GM23338 (cell line): ENCODE data around the gene HIGD1B. TPM values are rescaled to one million over a fixed set of nuclear protein-coding genes. Genes with fewer than 3 reads are reported as not detected.

Source experiments
- ATAC-seq: fragments of 200-7000 bp; cut with Tn5 transposase; 3 replicates; pipeline ENCODE4 v1.9.1; 2020
- DNase-seq: peaks from one replicate; pipeline ENCODE4 v3.0.0-alpha.2; 2015; ENCODE audit warnings: low spot score
- H2AFZ ChIP-seq: fragments of 200-600 bp; sonication (generic); 2 replicates; pipeline ENCODE4 v1.8.0; 2016; ENCODE audit warnings: antibody characterized with exemption, mild to moderate bottlenecking, moderate library complexity
- H3F3A ChIP-seq: fragments of 200-600 bp; sonication (generic); replicated peaks from 2 replicates; pipeline ENCODE4 v1.8.0; 2017; ENCODE audit warnings: antibody characterized with exemption, mixed run types, low read depth
- H3K27ac ChIP-seq: fragments of 200-600 bp; sonication (generic); 2 replicates; pipeline ENCODE4 v1.6.1; 2016; ENCODE audit warnings: low read depth
- H3K27me3 ChIP-seq: fragments of 200-600 bp; sonication (generic); 2 replicates; pipeline ENCODE4 v1.8.0; 2016; ENCODE audit warnings: mild to moderate bottlenecking, mixed run types, moderate library complexity; ENCODE audit not compliant: insufficient read depth
- H3K36me3 ChIP-seq: fragments of 200-600 bp; sonication (generic); 2 replicates; pipeline ENCODE4 v1.8.0; 2016; ENCODE audit warnings: mild to moderate bottlenecking; ENCODE audit not compliant: insufficient read depth
- H3K4me1 ChIP-seq: fragments of 200-600 bp; sonication (generic); 2 replicates; pipeline ENCODE4 v1.8.0; 2016; ENCODE audit warnings: mild to moderate bottlenecking, moderate library complexity; ENCODE audit not compliant: insufficient read depth
- H3K4me2 ChIP-seq: fragments of 200-600 bp; sonication (generic); 2 replicates; pipeline ENCODE4 v1.7.1; 2017; ENCODE audit warnings: mixed run types
- H3K4me3 ChIP-seq: fragments of 200-600 bp; sonication (generic); 2 replicates; pipeline ENCODE4 v1.6.1; 2016; ENCODE audit warnings: mixed run types
- H3K79me2 ChIP-seq: fragments of 200-600 bp; sonication (generic); replicated peaks from 2 replicates; pipeline ENCODE4 v1.8.0; 2017; ENCODE audit warnings: mild to moderate bottlenecking; ENCODE audit not compliant: insufficient read depth
- H3K9me2 ChIP-seq: fragments of 200-600 bp; sonication (generic); 2 replicates; pipeline ENCODE4 v1.8.0; 2017; ENCODE audit not compliant: insufficient read depth
- H4K20me1 ChIP-seq: fragments of 200-600 bp; sonication (generic); replicated peaks from 2 replicates; pipeline ENCODE4 v1.8.0; 2017; ENCODE audit warnings: mild to moderate bottlenecking; ENCODE audit not compliant: insufficient read depth
- H3K27ac Mint-ChIP-seq: 2 replicates; pipeline ENCODE4 v1.8.0; 2020; ENCODE audit warnings: inconsistent platforms, mild to moderate bottlenecking, moderate library complexity, mixed read lengths
- H3K27me3 Mint-ChIP-seq: 3 replicates; pipeline ENCODE4 v1.8.0; 2022; ENCODE audit warnings: low read depth, mild to moderate bottlenecking, moderate library complexity, mixed read lengths, inconsistent platforms; ENCODE audit not compliant: insufficient read depth, poor library complexity
- H3K36me3 Mint-ChIP-seq: 3 replicates; pipeline ENCODE4 v1.8.0; 2021; ENCODE audit warnings: low read depth, mild to moderate bottlenecking, inconsistent platforms, moderate library complexity, mixed read lengths
- H3K4me1 Mint-ChIP-seq: 3 replicates; pipeline ENCODE4 v1.8.0; 2020; ENCODE audit warnings: mild to moderate bottlenecking, inconsistent platforms, mixed read lengths
- H3K4me3 Mint-ChIP-seq: 3 replicates; pipeline ENCODE4 v1.8.0; 2021; ENCODE audit warnings: moderate library complexity, mild to moderate bottlenecking, inconsistent platforms, mixed read lengths
- H3K9me3 Mint-ChIP-seq: 3 replicates; pipeline ENCODE4 v1.8.0; 2020; ENCODE audit warnings: moderate library complexity, mild to moderate bottlenecking, inconsistent platforms, mixed read lengths
- EZH2 ChIP-seq: fragments of 200-600 bp; sonication (generic); IDR thresholded peaks from one replicate; pipeline ENCODE4 v1.8.0; 2017; ENCODE audit warnings: antibody characterized with exemption, mild to moderate bottlenecking, low read depth; ENCODE audit not compliant: unreplicated experiment
- EZH2phosphoT487 ChIP-seq: fragments of 200-600 bp; sonication (generic); IDR thresholded peaks from one replicate; pipeline ENCODE4 v1.8.1; 2018; ENCODE audit warnings: antibody characterized with exemption; ENCODE audit not compliant: unreplicated experiment
- NANOG ChIP-seq: IDR thresholded peaks from 2 replicates; pipeline ENCODE4 v1.6.1; 2016; ENCODE audit warnings: antibody characterized with exemption, borderline replicate concordance
- POLR2AphosphoS5 ChIP-seq: IDR thresholded peaks from 2 replicates; pipeline ENCODE4 v1.6.1; 2016; ENCODE audit warnings: antibody characterized with exemption, low read depth
- STAT1 ChIP-seq: IDR thresholded peaks from one replicate; pipeline ENCODE4 v1.6.1; 2016; ENCODE audit warnings: antibody characterized with exemption; ENCODE audit not compliant: unreplicated experiment
- ZNF114 ChIP-seq: fragments of 250-450 bp; sonication (Bioruptor Pico); IDR thresholded peaks from 2 replicates; pipeline ENCODE4 v1.5.0; 2020; ENCODE audit warnings: mild to moderate bottlenecking, moderate library complexity
- ZNF331 ChIP-seq: fragments of 250-450 bp; sonication (Bioruptor Pico); IDR thresholded peaks from 2 replicates; pipeline ENCODE4 v1.5.0; 2020; ENCODE audit warnings: low read depth, mild to moderate bottlenecking, moderate library complexity
- polyA plus RNA-seq: library from polyadenylated mRNA; unstranded; fragments of >200 nt; fragmentation: Nextera tagmentation; extraction: Ambion mirVana; gene quantifications from 2 replicates; pipeline ENCODE4 v1.2.1, GENCODE V29; 2016
- total RNA-seq: library from RNA; depleted of rRNA; stranded (reverse); fragments of >200 nt; shearing (Covaris generic); gene quantifications from 2 replicates; pipeline ENCODE4 v1.2.3, GENCODE V29; 2014
- TF ChIP-seq, protein P1 (sequence below): IDR thresholded peaks from 2 replicates; pipeline ENCODE4 v1.6.1; 2016; ENCODE audit warnings: antibody characterized with exemption
- TF ChIP-seq, protein P2 (sequence below): fragments of 250-450 bp; sonication (Bioruptor Pico); IDR thresholded peaks from 2 replicates; pipeline ENCODE4 v1.5.0; 2020; ENCODE audit warnings: mild to moderate bottlenecking, moderate library complexity
- TF ChIP-seq, protein P3 (sequence below), 2 experiments: fragments of 200-600 bp in 1 of 2; sonication (generic) in 1 of 2; conservative IDR thresholded peaks; 2 replicates each; pipeline versions ENCODE4 v1.5.1 to v1.6.1; 2016 to 2017; ENCODE audit warnings: antibody characterized with exemption in 2 of 2, low read depth in 2 of 2, mild to moderate bottlenecking in 2 of 2, moderate library complexity in 1 of 2
- TF ChIP-seq, protein P4 (sequence below): IDR thresholded peaks from one replicate; pipeline ENCODE4 v1.6.1; 2018; ENCODE audit warnings: antibody characterized with exemption; ENCODE audit not compliant: unreplicated experiment

HIGD1B gene
- total and polyA plus RNA-seq, 2 experiments from 2014 or later = not detected

DNA sequence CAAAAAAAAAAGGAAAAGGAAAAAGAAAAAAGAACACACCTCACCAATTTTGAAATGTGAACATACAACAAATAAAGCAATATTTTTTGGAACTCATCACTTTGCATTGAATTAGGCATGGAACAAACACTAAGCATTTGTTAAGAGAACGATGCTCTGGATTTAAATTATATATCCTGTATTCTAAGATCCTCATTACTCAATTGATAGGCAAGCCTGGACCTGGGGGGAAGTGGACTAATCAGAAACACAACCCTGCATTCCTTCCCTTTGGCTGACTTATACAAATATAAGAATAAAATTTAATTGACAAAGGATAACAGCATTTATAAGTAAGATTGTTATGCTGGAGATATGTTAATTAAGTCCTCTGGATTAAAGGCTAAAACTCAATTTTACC is 19.8 kb upstream of the HIGD1B start:
- no peak overlapping the region for H3K27ac Mint-ChIP-seq
- H3K4me2 ChIP-seq = peak overlapping the region; percentile 80

More for the DNA sequence above, 19.8 kb upstream of the HIGD1B start:
- Histone ChIP-seq H3F3A (no peaks in the 10 kb centered on the region; the same call in 1 of the 2 replicates), H3K9me2 (no peaks in the 10 kb centered on the region), H3K79me2 (peaks cover 66% of the 10 kb centered on the region), H3K27me3 (no peaks in the 10 kb centered on the region), H3K4me1 (peaks cover 36% of the 10 kb centered on the region), H2AFZ (no peak overlapping the region), H3K36me3 (no peaks in the 10 kb centered on the region), H4K20me1 (peaks cover 52% of the 10 kb centered on the region), H3K4me3 (peak overlapping the region; percentile 75), H3K27ac (no peak overlapping the region)
- Mint-ChIP-seq H3K36me3 (peaks cover 19% of the 10 kb centered on the region), H3K27me3 (peaks cover 12% of the 10 kb centered on the region), H3K4me1 (peaks cover 23% of the 10 kb centered on the region), H3K4me3 (peak overlapping the region; percentile 96), H3K9me3 (peaks cover 2% of the 10 kb centered on the region; the same call in 1 of the 3 replicates)
- ATAC-seq = no peak
- TF ChIP-seq, protein P1, sequence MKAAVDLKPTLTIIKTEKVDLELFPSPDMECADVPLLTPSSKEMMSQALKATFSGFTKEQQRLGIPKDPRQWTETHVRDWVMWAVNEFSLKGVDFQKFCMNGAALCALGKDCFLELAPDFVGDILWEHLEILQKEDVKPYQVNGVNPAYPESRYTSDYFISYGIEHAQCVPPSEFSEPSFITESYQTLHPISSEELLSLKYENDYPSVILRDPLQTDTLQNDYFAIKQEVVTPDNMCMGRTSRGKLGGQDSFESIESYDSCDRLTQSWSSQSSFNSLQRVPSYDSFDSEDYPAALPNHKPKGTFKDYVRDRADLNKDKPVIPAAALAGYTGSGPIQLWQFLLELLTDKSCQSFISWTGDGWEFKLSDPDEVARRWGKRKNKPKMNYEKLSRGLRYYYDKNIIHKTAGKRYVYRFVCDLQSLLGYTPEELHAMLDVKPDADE = no peak
- TF ChIP-seq ZNF331 (CRISPR knock-in tag) (no peak), NANOG (no peak), EZH2 (no peak), STAT1 (no peak), ZNF114 (CRISPR knock-in tag) (no peak), POLR2AphosphoS5 (no peak), EZH2phosphoT487 (no peak)
- TF ChIP-seq, protein P2, sequence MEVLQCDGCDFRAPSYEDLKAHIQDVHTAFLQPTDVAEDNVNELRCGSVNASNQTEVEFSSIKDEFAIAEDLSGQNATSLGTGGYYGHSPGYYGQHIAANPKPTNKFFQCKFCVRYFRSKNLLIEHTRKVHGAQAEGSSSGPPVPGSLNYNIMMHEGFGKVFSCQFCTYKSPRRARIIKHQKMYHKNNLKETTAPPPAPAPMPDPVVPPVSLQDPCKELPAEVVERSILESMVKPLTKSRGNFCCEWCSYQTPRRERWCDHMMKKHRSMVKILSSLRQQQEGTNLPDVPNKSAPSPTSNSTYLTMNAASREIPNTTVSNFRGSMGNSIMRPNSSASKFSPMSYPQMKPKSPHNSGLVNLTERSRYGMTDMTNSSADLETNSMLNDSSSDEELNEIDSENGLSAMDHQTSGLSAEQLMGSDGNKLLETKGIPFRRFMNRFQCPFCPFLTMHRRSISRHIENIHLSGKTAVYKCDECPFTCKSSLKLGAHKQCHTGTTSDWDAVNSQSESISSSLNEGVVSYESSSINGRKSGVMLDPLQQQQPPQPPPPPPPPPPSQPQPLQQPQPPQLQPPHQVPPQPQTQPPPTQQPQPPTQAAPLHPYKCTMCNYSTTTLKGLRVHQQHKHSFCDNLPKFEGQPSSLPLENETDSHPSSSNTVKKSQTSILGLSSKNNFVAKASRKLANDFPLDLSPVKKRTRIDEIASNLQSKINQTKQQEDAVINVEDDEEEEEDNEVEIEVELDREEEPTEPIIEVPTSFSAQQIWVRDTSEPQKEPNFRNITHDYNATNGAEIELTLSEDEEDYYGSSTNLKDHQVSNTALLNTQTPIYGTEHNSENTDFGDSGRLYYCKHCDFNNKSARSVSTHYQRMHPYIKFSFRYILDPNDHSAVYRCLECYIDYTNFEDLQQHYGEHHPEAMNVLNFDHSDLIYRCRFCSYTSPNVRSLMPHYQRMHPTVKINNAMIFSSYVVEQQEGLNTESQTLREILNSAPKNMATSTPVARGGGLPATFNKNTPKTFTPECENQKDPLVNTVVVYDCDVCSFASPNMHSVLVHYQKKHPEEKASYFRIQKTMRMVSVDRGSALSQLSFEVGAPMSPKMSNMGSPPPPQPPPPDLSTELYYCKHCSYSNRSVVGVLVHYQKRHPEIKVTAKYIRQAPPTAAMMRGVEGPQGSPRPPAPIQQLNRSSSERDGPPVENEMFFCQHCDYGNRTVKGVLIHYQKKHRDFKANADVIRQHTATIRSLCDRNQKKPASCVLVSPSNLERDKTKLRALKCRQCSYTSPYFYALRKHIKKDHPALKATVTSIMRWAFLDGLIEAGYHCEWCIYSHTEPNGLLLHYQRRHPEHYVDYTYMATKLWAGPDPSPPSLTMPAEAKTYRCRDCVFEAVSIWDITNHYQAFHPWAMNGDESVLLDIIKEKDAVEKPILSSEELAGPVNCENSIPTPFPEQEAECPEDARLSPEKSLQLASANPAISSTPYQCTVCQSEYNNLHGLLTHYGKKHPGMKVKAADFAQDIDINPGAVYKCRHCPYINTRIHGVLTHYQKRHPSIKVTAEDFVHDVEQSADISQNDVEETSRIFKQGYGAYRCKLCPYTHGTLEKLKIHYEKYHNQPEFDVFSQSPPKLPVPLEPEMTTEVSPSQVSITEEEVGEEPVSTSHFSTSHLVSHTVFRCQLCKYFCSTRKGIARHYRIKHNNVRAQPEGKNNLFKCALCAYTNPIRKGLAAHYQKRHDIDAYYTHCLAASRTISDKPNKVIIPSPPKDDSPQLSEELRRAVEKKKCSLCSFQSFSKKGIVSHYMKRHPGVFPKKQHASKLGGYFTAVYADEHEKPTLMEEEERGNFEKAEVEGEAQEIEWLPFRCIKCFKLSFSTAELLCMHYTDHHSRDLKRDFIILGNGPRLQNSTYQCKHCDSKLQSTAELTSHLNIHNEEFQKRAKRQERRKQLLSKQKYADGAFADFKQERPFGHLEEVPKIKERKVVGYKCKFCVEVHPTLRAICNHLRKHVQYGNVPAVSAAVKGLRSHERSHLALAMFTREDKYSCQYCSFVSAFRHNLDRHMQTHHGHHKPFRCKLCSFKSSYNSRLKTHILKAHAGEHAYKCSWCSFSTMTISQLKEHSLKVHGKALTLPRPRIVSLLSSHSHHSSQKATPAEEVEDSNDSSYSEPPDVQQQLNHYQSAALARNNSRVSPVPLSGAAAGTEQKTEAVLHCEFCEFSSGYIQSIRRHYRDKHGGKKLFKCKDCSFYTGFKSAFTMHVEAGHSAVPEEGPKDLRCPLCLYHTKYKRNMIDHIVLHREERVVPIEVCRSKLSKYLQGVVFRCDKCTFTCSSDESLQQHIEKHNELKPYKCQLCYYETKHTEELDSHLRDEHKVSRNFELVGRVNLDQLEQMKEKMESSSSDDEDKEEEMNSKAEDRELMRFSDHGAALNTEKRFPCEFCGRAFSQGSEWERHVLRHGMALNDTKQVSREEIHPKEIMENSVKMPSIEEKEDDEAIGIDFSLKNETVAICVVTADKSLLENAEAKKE (CRISPR knock-in tag) = no peak
- TF ChIP-seq, protein P3, sequence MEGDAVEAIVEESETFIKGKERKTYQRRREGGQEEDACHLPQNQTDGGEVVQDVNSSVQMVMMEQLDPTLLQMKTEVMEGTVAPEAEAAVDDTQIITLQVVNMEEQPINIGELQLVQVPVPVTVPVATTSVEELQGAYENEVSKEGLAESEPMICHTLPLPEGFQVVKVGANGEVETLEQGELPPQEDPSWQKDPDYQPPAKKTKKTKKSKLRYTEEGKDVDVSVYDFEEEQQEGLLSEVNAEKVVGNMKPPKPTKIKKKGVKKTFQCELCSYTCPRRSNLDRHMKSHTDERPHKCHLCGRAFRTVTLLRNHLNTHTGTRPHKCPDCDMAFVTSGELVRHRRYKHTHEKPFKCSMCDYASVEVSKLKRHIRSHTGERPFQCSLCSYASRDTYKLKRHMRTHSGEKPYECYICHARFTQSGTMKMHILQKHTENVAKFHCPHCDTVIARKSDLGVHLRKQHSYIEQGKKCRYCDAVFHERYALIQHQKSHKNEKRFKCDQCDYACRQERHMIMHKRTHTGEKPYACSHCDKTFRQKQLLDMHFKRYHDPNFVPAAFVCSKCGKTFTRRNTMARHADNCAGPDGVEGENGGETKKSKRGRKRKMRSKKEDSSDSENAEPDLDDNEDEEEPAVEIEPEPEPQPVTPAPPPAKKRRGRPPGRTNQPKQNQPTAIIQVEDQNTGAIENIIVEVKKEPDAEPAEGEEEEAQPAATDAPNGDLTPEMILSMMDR (conservative IDR thresholded peaks at IDR 0.05; ENCODE audit: low read depth in 2 of 2) = no peak
- TF ChIP-seq, protein P4, sequence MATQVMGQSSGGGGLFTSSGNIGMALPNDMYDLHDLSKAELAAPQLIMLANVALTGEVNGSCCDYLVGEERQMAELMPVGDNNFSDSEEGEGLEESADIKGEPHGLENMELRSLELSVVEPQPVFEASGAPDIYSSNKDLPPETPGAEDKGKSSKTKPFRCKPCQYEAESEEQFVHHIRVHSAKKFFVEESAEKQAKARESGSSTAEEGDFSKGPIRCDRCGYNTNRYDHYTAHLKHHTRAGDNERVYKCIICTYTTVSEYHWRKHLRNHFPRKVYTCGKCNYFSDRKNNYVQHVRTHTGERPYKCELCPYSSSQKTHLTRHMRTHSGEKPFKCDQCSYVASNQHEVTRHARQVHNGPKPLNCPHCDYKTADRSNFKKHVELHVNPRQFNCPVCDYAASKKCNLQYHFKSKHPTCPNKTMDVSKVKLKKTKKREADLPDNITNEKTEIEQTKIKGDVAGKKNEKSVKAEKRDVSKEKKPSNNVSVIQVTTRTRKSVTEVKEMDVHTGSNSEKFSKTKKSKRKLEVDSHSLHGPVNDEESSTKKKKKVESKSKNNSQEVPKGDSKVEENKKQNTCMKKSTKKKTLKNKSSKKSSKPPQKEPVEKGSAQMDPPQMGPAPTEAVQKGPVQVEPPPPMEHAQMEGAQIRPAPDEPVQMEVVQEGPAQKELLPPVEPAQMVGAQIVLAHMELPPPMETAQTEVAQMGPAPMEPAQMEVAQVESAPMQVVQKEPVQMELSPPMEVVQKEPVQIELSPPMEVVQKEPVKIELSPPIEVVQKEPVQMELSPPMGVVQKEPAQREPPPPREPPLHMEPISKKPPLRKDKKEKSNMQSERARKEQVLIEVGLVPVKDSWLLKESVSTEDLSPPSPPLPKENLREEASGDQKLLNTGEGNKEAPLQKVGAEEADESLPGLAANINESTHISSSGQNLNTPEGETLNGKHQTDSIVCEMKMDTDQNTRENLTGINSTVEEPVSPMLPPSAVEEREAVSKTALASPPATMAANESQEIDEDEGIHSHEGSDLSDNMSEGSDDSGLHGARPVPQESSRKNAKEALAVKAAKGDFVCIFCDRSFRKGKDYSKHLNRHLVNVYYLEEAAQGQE = no peak
- DNase-seq = no peak
